COLO829 (cell line): Measurements from ENCODE around the gene FAM89A.
A peak's percentile ranks its signal among the peaks of the same experiment; 100 is the strongest.
"Not testable (repeated sequence)": the region's sequence is repeated elsewhere in the genome, so short reads cannot be mapped to it uniquely, and the experiment has no call there.

ENCODE experiments used
- DNase-seq: peaks from one replicate; pipeline ENCODE4 v3.0.0; 2012; ENCODE audit warnings: low spot score

The FAM89A gene

DNA sequence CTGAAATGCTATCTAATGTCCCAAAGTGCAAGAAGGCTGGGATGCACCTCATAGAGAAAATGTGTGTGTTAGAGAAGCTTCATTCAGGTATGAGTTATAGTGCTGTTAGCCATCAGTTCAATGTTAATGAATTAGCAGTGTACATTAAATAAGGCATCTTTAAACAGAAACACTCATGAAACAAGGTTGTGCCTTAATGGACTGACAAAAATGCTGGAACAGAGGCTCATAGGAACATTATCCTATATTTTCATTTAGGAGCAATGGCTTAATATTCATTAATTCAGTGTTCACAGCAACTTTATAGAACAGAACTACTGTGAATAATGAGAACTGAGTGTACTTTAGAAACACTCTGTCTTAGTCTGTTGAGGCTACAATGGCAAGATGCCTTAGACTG, 15.2 kb upstream of the FAM89A start:
- DNase-seq: no peak

DNA sequence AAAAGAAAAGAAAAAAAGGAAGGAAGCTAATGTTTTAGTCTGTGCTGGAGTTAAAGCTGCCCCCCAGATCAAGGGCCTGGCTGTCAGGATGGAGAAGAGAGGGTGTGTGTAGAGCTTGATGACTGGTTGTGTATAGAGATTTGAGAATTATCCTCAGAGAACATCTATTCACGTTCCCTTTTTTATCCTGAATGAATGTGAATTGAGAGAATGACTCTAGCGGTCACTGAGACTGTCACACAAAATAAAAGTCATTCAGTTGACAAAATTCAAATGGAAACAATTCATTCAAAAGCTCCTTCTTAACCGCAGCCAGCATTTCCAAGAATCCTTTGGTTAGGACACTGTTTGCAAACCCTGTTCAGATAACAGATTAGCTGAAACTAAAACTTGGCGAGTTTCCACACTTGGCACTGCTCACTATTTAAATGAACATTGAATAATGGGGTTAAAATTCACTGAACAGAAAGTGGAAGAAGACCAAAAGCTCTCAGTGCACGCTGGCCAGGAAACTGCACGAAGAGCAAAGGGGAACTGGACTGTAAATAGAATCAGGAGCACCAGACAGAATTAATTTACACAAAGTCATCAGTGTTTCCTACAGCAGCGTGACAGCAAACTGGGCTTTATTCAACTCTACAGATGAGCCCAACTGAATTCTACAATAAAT, 13.6 kb upstream of the FAM89A start:
- peak; percentile 53 for DNase-seq

DNA sequence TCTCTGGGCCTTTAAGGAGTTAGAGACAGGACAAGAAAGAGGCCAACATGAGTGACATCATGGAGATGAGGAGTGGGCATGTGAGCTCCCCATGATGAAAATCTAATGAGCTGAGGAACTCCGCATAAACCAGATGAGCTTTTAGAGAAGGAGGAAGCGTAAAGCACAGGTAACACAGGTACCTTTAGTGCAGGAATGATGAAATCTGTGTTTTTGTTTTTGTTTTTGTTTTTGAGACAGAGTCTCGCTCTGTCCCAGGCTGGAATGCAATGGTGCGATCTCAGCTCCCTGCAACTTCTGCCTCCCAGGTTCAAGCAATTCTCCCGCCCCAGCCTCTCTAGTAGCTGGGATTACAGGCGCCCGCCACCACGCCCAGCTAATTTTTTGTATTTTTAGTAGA, 12.7 kb upstream of the FAM89A start:
- no peak for DNase-seq

DNA sequence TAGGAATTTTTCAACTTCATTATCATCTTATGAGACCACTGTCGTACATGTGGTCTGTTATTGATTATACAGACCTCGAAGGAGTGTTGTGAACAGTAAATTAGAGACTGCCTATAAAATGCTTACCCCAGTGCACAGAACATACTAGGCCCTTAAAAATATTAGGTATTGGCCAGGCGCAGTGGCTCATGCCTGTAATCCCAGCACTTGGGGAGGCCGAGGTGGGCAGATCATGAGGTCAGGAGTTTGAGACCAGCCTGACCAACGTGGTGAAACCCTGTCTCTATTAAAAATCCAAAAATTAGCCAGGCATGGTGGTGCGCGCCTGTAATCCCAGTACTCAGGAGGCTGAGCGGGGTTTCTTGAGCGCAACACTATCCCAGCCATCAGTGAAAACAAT, 10.9 kb upstream of the FAM89A start:
- DNase-seq: not testable (repeated sequence)

DNA sequence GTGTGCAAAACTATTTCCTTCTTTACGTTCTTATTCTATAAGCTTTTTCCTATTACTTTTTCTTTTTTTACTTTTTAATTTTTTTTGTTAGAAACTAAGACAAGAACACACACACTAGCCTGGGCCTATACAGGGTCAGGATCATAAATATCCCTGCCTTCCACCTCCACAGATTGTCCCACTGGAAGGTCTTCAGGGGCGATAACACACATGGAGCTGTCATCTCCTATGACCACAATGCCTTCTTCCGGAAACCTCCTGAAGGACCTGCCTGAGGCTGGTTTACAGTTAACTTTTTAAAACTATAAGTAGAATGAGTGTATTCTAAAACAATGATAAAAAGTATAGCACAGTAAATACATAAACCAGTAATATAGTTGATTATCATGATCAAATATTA, 10.3 kb upstream of the FAM89A start:
- DNase-seq: no peak

DNA sequence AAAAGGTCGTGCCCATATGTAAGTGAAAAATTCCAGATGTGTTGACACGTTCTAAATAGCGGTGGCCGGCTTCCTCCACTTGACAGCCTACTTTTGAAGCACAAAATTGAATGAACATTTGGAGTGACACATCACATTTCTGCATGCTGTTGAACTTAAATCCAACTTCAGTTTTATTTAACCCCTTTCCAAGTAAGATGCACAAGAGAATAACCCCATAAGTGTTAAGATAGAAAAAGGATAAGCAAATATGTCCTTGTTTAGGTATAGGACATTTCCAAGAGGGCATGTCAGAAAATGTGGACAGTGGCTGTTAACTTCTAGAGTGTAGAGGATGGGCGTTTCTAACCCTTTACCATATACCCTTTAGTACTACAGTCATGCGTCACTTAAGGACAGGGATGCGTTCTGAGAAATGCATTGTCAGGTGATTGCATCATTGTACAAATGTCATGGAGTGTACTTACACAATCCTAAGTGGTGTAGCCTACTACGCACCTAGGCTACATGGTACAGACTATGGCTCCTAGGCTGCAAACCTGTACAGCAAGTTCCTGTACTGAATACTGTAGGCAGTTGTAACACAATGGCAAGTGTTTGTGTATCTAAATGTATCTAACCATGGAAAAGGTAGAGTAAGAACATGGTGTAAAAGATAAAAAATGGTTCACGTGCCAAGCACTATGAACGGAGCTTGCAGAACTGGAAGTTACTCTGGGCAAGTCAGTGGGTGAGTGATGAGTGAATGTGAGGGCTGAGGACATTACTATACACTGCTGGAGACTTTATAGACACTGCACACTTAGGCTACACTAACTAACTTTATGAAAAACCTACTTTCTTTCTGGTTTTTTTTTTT, 9.3 kb upstream of the FAM89A start:
- DNase-seq: no peak

DNA sequence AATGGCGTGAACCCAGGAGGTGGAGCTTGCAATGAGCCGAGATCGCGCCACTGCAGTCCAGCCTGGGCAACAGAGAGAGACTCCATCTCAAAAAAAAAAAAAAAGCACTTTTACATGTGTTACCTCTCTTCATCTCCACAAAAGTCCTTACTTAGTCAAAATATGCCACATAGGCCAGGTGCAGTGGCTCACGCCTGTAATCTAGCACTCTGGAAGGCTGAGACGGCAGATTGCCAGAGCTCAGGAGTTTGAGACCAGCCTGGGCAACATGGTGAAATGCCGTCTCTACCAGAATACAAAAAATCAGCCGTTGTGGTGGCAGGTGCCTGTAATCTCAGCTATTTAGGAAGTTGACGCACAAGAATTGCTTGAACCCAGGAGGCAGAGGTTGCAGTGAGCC, 8.4 kb upstream of the FAM89A start:
- not testable (repeated sequence) for DNase-seq

DNA sequence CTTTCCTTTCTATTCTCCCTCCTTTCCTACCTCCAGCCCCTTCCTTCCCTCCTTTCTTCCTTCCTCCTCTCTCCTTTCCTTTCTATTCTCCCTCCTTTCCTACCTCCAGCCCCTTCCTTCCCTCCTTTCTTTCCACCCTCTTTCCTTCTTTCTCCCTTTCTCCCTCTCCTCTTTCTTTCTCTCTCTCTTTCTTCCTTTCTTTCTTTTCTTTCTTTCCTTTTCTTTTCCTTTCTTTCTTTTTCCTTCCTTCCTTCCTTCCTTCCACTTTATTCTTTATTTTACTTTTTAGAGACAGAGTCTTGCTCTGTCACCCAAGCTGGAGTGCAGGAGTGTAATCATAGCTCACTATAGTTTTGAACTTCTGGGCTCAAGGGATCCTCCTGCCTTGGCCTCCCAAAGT, 7.5 kb upstream of the FAM89A start:
- not testable (repeated sequence) for DNase-seq

DNA sequence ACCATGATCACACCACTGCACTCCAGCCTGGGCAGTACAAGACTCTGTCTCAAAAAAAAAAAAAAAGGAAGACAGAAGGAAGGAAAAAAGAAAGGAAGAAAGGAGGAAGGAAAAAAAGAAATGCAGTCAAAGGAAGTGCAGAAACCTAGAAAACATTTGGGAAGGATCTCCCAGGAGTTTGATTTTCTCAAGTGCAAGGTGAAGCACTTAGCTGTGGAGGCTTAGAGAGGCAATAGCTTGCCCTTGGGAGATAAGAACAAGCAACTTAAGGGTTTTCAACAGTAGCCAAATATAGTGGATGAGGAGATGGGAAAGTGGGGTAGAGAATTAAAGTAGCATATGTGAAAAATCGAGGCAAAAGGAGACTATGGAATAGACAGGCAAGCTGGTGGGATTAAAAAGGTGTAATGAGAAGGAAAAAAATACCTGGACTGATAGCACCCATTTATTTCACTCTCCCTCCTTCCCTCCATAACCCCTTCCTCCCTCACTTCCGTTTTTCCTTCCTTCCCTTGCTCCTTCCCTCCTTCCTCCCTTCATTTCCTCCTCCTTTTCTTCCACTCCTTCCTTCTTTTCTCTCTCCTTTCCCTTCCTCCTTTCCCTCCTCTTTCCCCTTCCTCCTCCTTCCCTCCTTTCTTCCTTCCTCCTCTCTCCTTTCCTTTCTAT, 6.8 kb upstream of the FAM89A start:
- DNase-seq: no peak

DNA sequence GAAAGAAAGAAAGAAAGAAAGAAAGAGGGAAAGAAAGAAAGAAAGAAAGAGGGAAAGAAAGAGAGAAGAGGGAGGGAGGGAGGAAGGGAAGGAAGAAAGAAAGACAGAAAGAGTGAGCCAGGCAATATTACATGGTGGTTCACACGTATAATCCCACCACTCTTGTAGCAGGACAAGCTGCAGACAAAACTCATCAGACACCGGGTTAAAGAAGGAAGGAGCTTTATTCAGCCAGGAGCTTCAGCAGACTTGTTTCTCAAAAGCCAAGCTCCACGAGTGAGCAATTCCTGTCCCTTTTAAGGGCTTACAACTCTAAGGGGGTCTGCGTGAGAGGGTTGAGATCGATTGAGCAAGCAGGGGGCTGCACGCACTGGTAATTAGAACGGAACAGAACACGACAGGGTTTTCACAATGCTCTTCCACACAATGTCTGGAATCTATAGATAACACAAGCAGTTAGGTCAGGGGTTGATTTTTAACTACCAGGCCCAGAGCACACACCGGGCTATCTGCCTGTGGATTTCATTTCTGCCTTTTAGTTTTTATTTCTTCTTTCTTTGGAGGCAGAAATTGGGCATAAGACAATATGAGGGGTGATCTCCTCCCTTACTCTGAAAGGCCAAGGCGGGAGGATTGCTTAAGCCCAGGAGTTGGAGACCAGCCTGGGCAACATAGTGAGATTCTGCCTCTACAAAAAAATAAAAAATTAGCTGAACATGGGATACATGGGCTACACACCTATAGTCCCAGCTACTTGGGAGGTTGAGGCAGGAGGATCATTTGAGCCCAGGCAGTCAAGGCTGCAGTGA, 6.1 kb upstream of the FAM89A start:
- not testable (repeated sequence) for DNase-seq

DNA sequence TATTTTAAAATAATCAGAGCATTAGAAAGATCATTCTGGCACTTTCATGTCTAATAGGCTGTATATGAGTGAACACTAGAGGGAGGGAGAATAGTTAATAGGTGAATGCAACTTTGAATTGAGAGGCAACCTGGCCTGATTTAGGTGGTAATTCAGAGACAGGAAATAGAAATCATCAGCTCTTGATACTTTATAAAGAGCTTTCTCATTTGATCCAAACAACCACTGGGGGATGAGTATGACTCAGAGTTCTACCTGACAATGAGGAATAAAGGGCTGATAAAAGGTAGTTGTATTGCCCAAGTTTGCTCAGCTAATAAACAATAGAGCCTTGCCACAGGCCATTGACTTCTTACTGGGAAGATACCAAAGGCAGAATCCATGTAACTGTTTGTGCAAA, 5.2 kb upstream of the FAM89A start:
- no peak for DNase-seq

DNA sequence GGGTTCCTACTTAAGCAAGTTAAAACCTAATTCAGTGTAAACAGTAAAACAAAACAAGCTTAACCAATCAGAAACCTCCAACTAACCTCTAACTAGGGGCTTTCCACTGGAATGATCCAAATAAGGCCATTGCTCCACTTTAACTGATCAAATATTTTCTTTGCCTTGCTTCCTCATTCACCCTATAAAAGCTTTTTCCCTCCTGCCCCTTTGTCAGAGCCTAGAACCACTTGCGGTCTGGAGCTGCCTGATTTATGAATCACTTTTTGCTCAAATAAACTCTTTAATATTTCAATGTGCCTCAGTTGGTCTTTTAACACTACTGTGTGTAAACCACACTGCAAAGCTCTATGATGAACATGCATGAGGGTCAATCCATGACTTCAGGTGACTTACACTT, 4.5 kb upstream of the FAM89A start:
- DNase-seq: no peak

DNA sequence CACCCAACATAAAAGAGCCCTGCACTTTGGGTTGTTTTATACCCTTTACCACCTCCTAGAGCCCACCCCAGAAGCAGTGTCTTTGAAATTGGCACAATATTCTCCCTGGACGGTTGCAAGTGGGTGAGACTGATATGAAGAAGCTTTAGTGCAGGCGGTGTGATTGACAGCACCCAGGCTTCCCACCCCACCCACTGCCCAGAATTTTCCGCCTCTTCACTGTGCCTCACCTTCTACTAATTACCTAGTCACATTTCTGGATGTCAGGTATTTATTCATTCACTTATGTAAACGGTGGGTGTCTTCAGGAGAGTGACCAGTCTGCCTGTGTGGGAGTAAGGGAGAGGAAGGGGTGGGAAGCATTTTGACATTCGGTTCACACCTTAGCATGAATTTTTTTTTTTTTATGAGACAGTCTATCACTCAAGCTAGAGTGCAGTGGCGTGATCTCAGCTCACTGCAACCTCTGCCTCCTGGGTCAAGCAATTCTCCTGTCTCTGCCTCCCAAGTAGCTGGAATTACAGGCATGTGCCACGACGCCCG, 1.7 kb upstream of the FAM89A start:
- no peak for DNase-seq

DNA sequence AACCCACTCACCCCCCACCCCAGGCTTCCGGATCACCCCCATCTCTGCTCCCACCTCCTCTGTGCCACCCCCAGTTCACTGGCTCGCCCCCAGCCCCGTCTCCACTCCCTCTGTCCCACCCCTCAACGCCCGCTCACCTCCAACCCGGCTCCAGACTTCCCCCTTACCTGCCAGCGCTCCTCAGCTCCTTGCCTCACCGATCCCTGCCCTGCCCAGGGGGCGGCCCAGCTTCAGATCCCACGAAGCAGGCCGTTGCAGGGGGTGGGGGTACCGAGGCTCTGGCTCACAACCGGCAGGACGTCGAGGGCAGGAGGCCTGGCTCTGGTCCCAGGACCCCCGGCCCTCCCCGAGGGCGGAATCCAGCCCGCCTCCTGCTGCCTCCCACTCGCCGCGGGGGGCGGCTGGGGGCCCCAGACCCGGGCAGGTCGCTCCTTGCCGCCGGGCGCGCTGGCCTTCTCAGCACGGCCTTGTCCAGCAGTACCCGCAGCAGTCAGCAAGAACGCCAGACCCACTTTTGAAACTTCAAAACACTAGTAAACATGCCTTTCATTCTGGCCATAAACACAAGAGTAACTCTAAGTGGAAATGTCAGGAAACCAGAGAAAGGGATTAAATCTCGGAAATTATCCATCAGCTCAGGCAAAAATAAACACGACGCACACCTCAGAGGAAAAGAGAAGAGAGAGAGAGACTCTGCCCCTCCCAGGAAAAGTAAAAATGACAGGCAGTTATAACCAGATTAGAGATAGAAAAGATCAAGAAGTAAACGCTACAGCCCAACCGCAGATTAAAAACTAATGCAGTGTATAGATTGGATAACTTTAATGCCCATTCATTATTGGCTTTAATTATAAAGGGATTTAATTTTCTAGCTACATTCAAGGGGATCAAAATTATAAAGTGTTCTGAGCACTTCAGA, 1.0 kb upstream of the FAM89A start:
- no peak for DNase-seq

DNA sequence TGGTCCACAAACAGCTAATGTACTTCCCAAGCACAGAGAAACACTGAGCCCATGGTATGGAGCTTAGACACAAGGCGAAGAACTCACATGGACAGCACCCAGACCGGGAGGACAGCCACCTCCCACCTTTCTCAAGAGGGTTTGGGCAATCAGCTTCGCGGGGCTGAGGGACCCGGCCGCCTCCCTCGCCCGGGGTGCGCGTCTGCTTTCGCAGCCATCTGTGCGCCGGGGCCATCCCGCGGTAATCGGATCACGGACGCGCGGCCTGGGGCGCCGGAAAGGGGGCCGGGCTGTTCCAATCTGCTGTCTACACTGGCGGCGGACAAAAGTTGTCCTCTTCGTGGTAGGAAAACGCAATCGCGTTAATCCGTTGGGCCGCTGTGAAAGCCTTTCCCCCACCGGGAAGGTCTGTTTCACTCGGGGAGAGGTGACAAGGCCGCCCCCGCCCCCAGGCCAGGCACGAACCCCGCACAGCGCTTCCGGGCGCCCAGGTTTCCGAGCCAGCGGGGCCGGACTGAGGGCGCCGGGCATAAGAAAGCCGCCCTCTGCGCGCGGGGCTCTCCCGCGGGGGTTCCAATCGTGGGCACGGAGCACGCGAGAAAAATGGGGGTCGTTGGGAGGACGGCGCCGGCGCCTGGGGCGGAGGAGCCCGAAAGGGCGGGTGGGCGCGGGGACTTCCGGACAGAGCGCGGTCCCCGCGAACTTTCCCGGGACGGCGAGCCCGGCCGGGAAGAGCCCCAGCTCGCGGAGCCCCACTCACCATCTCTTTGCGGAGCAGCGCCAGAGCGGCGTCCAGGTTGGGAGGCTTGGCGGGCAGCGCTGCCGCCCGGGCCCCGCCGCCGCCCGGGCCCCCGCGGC, 664 bp downstream of the FAM89A start:
- peak; percentile 29 for DNase-seq

DNA sequence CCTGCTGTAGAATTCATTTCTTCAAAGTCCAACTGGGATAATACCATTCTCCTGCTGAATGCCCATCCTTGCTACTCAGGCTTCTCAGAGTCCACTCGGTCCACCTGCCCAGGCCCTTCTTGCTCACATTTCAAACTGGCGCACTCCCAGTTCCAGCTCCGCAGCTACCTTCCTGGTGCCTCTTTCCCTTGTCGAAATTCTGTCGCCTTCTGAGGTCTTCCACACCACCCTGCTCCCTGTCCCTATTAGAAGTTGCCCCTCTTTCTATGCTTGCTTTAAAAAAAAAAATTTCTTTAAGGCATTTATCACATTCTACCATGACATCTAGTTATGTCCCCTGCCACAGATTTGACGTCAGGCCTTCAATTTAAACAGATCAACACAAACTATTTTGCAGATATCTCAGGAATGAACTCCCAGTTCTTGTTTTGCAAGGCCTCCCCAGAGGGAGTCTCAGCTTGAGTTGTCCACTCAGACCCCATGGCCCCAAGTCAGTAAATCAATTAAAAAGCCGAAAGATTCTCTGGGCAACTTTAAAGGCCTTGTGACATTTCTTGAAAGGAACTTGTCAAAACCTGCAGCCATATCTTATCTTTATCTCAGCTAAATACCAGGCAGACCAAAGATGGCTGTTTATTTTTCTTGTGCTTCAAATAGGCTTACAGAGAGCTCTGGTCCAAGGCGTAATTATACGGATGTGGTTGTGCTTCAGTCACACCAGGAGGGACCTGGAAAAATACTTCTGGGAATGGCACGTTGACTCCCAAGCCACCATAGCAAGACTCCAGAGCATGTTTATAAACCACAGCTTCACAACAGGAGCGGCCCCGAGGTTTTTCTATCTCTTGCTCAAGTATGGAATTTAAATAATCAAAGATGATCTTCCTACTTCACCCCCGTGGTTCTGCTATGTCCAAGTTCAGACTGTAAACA, 2.2 kb downstream of the FAM89A start:
- no peak for DNase-seq

DNA sequence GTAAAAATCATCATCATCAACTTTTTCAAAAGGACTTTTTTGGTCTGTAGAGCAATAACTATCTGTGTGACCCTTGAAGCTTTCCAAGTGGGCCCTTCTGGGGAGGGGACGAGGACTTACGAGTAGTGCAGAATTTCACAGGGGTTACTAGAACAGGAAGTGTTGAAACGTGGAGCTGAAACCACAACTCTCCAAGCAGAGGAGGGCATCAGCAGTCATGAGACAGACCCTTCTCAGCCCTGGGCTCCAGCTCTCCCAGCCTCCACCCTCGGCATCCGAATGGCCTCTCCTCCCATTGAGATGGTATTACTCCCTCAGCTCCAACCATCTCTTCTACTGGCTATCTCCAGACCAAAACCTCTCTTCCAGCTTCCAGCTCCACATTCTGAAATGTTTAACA, 3.6 kb downstream of the FAM89A start:
- no peak for DNase-seq

DNA sequence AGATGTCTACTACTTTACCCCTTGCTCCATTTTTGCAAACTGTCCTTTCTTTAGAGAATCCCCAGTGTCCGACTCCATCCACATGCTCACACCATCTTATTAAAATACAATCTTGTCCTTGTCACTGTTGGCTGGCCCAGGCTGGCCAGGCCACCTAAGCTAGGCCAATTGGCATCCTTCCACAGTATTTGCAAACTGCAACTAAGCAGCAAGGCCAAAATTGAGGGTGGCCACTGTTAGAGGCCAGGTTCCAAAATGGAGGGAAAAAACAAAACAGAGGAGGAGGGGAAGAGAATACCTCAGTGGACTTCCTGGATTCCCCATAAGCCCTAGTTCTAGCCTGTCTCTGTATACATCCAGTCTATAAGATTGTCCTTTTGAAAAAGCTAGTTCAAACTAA, 4.3 kb downstream of the FAM89A start:
- DNase-seq: no peak

DNA sequence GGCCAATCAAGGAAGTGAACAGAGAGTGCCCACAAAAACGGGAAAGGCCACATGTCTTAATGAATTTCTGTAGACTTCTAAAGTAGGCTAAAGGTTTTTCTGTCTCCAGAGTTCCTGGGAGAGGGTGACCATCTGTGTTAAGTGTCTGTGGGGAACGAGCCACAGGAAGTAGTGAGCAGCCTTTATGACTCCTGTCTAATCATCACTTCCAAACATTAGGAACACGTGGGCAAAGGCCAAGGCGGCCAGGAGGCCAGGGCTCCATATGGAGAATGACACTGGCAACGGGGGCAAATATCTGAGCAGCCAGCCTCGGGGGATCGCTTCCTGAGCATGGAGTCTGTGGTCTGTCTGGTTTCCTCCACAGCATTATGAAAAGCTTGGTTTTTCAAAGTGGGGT, 7.1 kb downstream of the FAM89A start:
- no peak for DNase-seq
